Renal cortical epithelial cell (primary cell): ENCODE measurements around the gene LENEP. TPM values are rescaled to one million over a fixed set of nuclear protein-coding genes. Genes with fewer than 3 reads are reported as not detected.

ENCODE experiments used
- DNase-seq: peaks from one replicate; pipeline ENCODE4 v3.0.0-alpha.2; 2011; ENCODE audit warnings: low read depth
- total RNA-seq: library from RNA; depleted of rRNA; stranded (reverse); fragments of >200 nt; gene quantifications from 2 replicates; pipeline ENCODE4 v1.2.3, GENCODE V29; 2014

The LENEP gene
- total RNA-seq, 1 donor from 2014 or later, result 0.60 TPM

GRCh38 chr1:154960446-154961136 is 32.8 kb upstream of the LENEP start:
- no peak for DNase-seq

- peak; percentile 33 for DNase-seq
Measured at GRCh38 chr1:154961207-154962155, 31.9 kb upstream of the LENEP start, which contains the start of gene PYGO2. PYGO2 (minus strand) TSS chr1:154961782; CDS start chr1:154961576, 206 bp downstream.

DNA sequence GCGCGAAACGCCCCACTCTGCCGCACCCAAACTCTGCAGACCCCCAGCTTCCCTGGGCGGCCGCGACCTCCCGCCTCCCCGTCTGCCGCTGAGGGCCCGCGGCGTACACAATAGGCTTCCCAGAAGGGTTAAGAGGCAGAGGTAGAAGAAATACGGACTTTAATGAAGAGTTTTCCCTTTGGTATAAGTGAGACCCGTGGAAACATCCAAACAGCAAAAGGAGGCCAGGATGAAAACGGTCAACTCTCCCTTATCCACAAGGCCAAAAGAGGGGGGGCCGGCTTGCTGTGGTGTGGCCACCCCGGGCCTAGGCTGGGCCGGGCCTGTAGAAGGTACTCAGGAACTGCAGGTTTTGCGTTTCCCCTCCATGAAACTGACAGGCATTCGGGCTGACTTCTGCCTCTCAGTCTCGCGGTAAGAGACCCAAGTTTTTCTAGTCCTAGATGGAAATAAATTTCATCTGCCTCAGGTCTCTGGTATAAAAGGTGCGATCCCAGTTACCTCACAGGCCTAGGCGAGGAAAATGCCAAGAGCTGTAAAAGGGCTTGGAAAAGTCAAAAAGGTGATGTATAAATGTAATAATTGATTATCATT is 31.1 kb upstream of the LENEP start:
- no peak for DNase-seq

GRCh38 chr1:154962795-154963330 is 30.5 kb upstream of the LENEP start:
- DNase-seq, result no peak

DNA sequence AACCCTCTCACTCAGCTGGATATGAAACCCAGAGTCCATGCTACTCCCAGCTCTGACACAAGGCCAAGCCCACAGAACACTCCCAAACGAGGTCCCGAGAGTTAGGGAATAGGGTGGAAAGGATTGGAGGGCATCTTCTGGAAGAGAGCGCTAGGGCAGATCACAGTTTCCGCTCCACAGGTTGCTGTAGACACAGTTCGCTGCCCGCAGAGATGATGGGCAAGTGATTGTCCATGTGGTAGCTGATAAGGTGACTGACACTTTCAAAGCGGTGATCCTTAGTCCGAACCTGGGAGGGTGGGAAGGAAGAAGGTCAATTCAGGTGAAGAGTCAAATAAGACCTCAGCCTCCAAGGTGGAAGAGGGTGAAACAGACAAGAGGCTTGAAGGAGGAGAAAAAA is 29.7 kb upstream of the LENEP start:
- DNase-seq, result no peak

- DNase-seq, result no peak
Measured at GRCh38 chr1:154964359-154964758, 29.0 kb upstream of the LENEP start.

GRCh38 chr1:154966111-154966510 is 27.3 kb upstream of the LENEP start:
- no peak for DNase-seq

DNA sequence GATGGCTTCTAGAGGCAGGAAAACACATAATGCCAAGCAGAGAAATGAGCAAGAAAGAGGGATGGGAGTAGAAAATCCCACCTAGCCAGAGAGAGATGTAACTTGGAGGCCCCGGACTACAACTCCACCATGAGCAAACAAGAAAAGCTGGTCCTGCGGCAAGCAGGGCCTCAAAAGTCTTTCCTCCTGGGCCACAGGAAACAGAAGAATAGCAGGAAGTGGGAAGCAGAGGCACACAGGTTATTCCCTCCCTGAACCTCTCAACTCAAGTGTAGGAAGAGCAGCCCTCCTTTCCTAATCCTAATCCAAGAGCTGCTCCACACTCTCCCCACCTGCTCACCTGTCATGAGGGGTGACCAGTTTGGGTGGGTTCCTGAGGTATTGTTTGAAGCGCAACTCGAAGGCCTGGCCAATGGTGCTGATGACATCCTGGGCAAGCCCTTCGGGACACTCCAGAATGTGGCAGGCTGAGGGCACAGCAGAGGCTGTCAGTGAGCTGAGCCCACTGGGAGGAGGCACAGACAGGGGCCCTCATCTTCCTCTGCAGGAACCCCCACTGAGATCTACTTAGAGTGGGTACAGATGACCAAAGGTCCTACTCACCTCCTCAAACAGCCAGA is 25.9 kb upstream of the LENEP start:
- no peak for DNase-seq

GRCh38 chr1:154968731-154969130 is 24.7 kb upstream of the LENEP start:
- no peak for DNase-seq

GRCh38 chr1:154969246-154969645 is 24.1 kb upstream of the LENEP start:
- DNase-seq, result no peak

DNA sequence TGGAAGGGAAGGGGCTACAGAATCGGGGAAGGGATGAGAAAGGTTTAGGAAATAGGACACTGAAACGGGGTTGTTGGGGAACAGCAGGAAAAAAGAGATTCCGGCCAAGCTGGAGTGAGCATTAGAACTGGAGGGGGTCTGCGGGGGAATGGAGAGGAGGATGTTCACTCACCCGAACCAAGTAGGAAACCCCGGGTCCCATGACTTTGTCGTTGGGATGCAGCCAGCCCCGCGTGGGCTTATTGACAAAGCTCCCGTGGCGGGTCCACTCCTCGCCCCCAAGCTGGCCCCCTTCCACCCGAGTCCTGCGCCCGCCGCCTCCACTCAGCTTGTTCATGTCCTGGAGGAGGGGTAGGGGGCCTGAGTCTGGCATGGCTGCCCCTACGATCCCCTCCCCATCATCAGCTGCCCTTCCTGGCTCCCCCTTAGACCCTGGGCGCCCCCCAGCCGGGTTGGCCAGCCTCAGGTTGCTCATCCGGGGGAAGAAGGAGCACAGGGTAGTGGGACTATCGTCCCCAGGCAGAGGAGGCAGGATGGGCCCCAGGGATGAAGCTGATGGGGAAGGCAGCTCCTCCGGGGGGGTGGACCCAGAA is 23.4 kb upstream of the LENEP start:
- no peak for DNase-seq

GRCh38 chr1:154970631-154971340 is 22.6 kb upstream of the LENEP start, which contains the start of gene SHC1:
SHC1 (minus strand) TSS chr1:154970747; CDS start chr1:154970526, 221 bp downstream.
- DNase-seq, result peak; percentile 77

GRCh38 chr1:154971341-154971998 is 21.9 kb upstream of the LENEP start:
- DNase-seq, result peak; percentile 49

DNA sequence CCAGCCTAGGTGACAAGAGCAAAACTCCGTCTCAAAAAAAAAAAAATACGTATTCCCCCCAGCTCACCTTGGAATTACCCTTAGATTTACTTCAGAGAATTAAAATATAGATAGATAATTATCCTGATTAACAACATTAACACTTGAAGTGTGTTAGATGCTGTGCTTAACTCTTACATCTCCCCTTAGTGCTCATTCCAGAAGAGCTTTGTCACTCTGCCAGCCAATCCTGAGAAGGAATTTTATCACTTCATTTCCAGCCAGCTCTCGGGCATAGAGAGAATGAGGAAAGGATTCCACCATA is 21.2 kb upstream of the LENEP start:
- DNase-seq, result no peak

- DNase-seq, result peak; percentile 96
Measured at GRCh38 chr1:154972517-154973343, 20.7 kb upstream of the LENEP start.

DNA sequence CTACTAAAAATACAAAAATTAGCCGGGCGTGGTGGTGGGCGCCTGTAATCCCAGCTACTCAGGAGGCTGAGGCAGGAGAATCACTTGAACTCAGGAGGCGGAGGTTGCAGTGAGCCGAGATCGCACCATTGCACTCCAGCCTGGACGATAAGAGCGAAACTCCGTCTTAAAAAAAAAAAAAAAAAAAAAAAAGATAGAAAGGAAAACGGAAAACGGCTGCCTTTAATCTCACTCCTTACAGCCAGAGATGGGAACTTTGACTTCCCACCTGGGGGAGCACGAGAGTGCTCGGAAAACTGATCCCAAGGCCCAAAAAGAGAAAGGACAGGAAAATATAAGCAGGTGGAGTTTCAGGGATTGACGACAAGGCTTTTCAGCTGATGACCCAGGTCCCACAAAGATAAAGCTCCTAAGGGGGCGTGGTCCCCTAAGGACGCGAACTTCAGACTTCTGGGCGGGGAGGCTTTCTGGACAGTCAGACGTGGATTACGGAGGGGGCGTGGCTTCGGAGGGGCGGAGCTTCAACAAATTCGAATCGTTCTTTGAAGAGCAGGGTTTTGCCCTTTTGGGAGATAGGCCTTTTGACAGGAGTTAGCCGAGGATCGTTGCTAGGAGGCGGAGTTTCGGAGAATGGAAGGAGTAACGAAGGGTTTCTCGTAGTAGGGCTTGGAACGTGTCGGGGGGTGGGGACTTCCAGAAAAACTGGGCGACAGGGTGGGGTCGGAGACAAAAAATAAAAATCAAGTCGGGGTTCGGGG is 19.9 kb upstream of the LENEP start:
- peak; percentile 94 for DNase-seq

DNA sequence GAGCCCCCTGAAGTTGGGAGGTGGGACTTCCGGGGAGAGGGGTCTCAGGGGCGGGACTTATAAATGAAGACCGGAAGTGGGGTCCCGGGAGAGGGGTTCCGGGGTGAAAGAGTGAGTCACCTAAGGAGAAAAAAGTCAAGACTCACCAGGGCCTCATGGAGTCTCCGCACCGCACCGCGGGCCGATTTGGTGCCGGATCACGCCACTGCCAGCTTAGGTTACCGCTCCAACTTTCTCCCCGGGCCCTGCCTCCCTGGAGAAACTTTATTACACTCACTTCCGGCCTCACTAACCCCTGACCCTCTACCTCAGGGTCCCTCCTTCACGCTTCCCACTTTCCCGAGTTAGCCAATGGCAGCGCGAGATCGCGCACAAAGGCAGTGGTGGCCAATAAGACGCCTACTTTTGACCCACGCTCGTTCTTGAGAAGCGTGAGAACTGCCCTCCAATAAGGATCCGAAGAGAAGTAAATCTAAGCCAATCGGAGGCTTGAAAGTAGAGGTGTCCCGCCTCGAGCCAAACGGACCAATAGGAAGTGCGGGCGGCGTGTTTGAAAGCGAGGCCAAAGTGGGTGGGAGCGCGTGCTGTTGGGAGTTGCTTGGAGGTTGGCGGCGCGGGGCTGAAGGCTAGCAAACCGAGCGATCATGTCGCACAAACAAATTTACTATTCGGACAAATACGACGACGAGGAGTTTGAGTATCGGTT is 19.1 kb upstream of the LENEP start, which contains the start of gene CKS1B:
TSS of gene CKS1B (plus strand) at position 580 of the 706 bp plus-strand sequence. CDS start at position 645, 65 bp downstream.
- peak; percentile 100 for DNase-seq
